Lung (tissue), 12 donors: ENCODE measurements around the gene LRGUK. TPM values are rescaled to one million over a fixed set of nuclear protein-coding genes. Genes with fewer than 3 reads are reported as not detected.

Experiments used
- ATAC-seq: fragments of 200-7000 bp; cut with Tn5 transposase; one replicate; pipeline ENCODE4 v1.9.1; 2020; ENCODE audit warnings: moderate number of reproducible peaks; ENCODE audit not compliant: insufficient read depth, low FRiP score
- DNase-seq, 3 donors: peaks; one replicate each; pipeline ENCODE4 v3.0.0-alpha.2; 2013 to 2017
- H3K27ac ChIP-seq, 2 donors: one replicate each; pipeline ENCODE4 v1.5.1; 2013; ENCODE audit warnings: mild to moderate bottlenecking in 2 of 2, moderate library complexity in 2 of 2, control low read depth in 1 of 2, inconsistent platforms in 1 of 2, low read depth in 1 of 2, low read length in 1 of 2
- H3K27me3 ChIP-seq, 3 donors: one replicate each; pipeline ENCODE4 v1.5.1; 2013; ENCODE audit warnings: low read length in 2 of 3; ENCODE audit not compliant: control insufficient read depth in 3 of 3, insufficient read depth in 3 of 3
- H3K36me3 ChIP-seq, 4 donors: one replicate each; pipeline ENCODE4 v1.5.1; 2013; ENCODE audit warnings: low read length in 4 of 4, mild to moderate bottlenecking in 1 of 4, moderate library complexity in 1 of 4; ENCODE audit not compliant: control insufficient read depth in 4 of 4, insufficient read depth in 4 of 4
- H3K4me1 ChIP-seq, 5 donors: one replicate each; pipeline ENCODE4 v1.5.1; 2013; ENCODE audit warnings: low read length in 5 of 5, mild to moderate bottlenecking in 2 of 5, moderate library complexity in 1 of 5; ENCODE audit not compliant: control insufficient read depth in 5 of 5, insufficient read depth in 5 of 5
- H3K4me3 ChIP-seq: one replicate; pipeline ENCODE4 v1.5.1; 2013; ENCODE audit warnings: mild to moderate bottlenecking, control low read depth, moderate library complexity
- H3K9ac ChIP-seq, 2 donors: one replicate each; pipeline ENCODE4 v1.5.1; 2013; ENCODE audit warnings: low read length in 2 of 2, control low read depth in 1 of 2; ENCODE audit not compliant: insufficient read depth in 1 of 2
- H3K9me3 ChIP-seq, 4 donors: one replicate each; pipeline ENCODE4 v1.5.1; 2013; ENCODE audit warnings: low read length in 3 of 4, mild to moderate bottlenecking in 1 of 4, moderate library complexity in 1 of 4; ENCODE audit not compliant: control insufficient read depth in 4 of 4, insufficient read depth in 3 of 4
- CTCF ChIP-seq: IDR thresholded peaks from 2 replicates; pipeline ENCODE4 v1.5.1; 2012; ENCODE audit warnings: mild to moderate bottlenecking; ENCODE audit errors: control extremely low read depth, extremely low read depth
- WGBS, 2 donors: extraction: QIAGEN DNeasy Blood & Tissue Kit; methylation state at CpG; one replicate each; pipeline ENCODE4 v1.1.7; 2013; 5-methylcytosine and 5-hydroxymethylcytosine counted together
- polyA plus RNA-seq, 2 donors: library from polyadenylated mRNA; stranded (reverse); fragments of 200-250 nt; gene quantifications; one replicate each; pipeline ENCODE4 v1.2.1, GENCODE V29; 2013
- total RNA-seq, 2 donors: library from RNA; depleted of rRNA in 1 of 2; stranded (reverse); fragments of >200 nt in 1 of 2; gene quantifications; one replicate each; pipeline ENCODE4 v1.2.1, GENCODE V29; 2014 to 2021
- donor health status: control.
- donor health status: control.
- donor health status: Bipolar disorder and iron deficiency.
- donor health status: healthy.
- donor health status: DM: yes; HTN: yes; CAD: no.

LRGUK gene
- total and polyA plus RNA-seq, 4 donors = 0.55 to 10.4 (median 2.5) TPM

GRCh38 chr7:134129856-134130523 is 2.9 kb downstream of the LRGUK start:
- Histone ChIP-seq H3K4me3 (no peak overlapping the region), H3K9ac (no peak overlapping the region), H3K27ac (no peak overlapping the region), H3K27me3 (peaks cover 0 to 4% (median 0%) of the 10 kb centered on the region in 3 donors), H3K9me3 (peaks cover 0 to 3% (median 0%) of the 10 kb centered on the region in 4 donors), H3K36me3 (no peaks in the 10 kb centered on the region), H3K4me1 (peaks cover 0 to 12% (median 0%) of the 10 kb centered on the region in 5 donors)
- ATAC-seq = no peak
- WGBS, 2 donors = 21 to 33% methylated on average over 2 of the region's 2 CpGs
- DNase-seq = no peak
- no peak for TF ChIP-seq CTCF

GRCh38 chr7:134134004-134134403 is 6.9 kb downstream of the LRGUK start:
- no peak for DNase-seq
- H3K9ac ChIP-seq = no peak overlapping the region
- peaks cover 0 to 3% (median 0%) of the 10 kb centered on the region in 4 donors for H3K9me3 ChIP-seq
- H3K4me3 ChIP-seq = no peak overlapping the region
- H3K4me1 ChIP-seq = no peaks in the 10 kb centered on the region
- no peak overlapping the region for H3K27ac ChIP-seq
- peaks cover 0 to 4% (median 0%) of the 10 kb centered on the region in 3 donors for H3K27me3 ChIP-seq
- 95 to 98% methylated on average over 3 of the region's 3 CpGs for WGBS, 2 donors
- no peaks in the 10 kb centered on the region for H3K36me3 ChIP-seq
- ATAC-seq = no peak
- no peak for TF ChIP-seq CTCF

GRCh38 chr7:134140889-134141867 is 14.0 kb downstream of the LRGUK start:
- peak; percentile 70 for TF ChIP-seq CTCF
- ATAC-seq (peak; percentile 67), DNase-seq (peak; percentile 64 to 76 (median 68))
- Histone ChIP-seq H3K36me3 (no peaks in the 10 kb centered on the region), H3K9ac (no peak overlapping the region), H3K4me3 (no peak overlapping the region), H3K27ac (no peak overlapping the region), H3K4me1 (no peaks in the 10 kb centered on the region), H3K27me3 (no peaks in the 10 kb centered on the region), H3K9me3 (no peaks in the 10 kb centered on the region)
- 55 to 57% methylated on average over 18 of the region's 18 CpGs for WGBS, 2 donors
